Activated CD4-positive, alpha-beta T cell treated with anti-CD3 and anti-CD28 coated beads, Interleukin-2, amount 10 ng/mL, durations not matched to agents 24 days and 14 days (primary cell): ENCODE data around the gene DIP2C. TPM values are rescaled to one million over a fixed set of nuclear protein-coding genes. Genes with fewer than 3 reads are reported as not detected.
"Not testable (repeated sequence)": the region's sequence is repeated elsewhere in the genome, so short reads cannot be mapped to it uniquely, and the experiment has no call there.

Experiments used
- DNase-seq: peaks from one replicate; pipeline ENCODE4 v3.0.0; 2022
- H3K27ac Mint-ChIP-seq: one replicate; pipeline ENCODE4 v1.8.0; 2022; ENCODE audit warnings: mild to moderate bottlenecking, mixed read lengths
- H3K27me3 Mint-ChIP-seq: one replicate; pipeline ENCODE4 v1.8.0; 2022; ENCODE audit warnings: mixed read lengths
- H3K36me3 Mint-ChIP-seq: one replicate; pipeline ENCODE4 v1.8.0; 2022; ENCODE audit warnings: low read depth, mild to moderate bottlenecking, mixed read lengths
- H3K4me1 Mint-ChIP-seq: one replicate; pipeline ENCODE4 v1.8.0; 2021; ENCODE audit warnings: mixed read lengths
- H3K4me3 Mint-ChIP-seq: one replicate; pipeline ENCODE4 v1.8.0; 2022; ENCODE audit warnings: mild to moderate bottlenecking, moderate library complexity, mixed read lengths
- H3K9me3 Mint-ChIP-seq: one replicate; pipeline ENCODE4 v1.8.0; 2021; ENCODE audit warnings: mixed read lengths
- intact Hi-C: fragments of 100-400 bp; cut with micrococcal nuclease; formaldehyde crosslinking; loops from one replicate; pipeline ENCODE4 v1.15.1; 2023
- total RNA-seq: library from RNA; stranded (reverse); gene quantifications from 2 replicates; pipeline ENCODE4 v1.2.3, GENCODE V29; 2022

Gene DIP2C
- total RNA-seq, 1 donor from 2014 or later = 1.4 TPM

GRCh38 chr10:664301-664700 is 25.2 kb downstream of the DIP2C start:
- no peak overlapping the region for H3K27ac Mint-ChIP-seq
- H3K36me3 Mint-ChIP-seq = no peaks in the 10 kb centered on the region
- no peaks in the 10 kb centered on the region for H3K4me1 Mint-ChIP-seq
- intact Hi-C loops = no loop called here
- no peaks in the 10 kb centered on the region for H3K9me3 Mint-ChIP-seq
- DNase-seq = no peak
- no peak overlapping the region for H3K4me3 Mint-ChIP-seq
- H3K27me3 Mint-ChIP-seq = no peaks in the 10 kb centered on the region

GRCh38 chr10:663831-664251 is 25.6 kb downstream of the DIP2C start:
- Mint-ChIP-seq H3K36me3 (no peaks in the 10 kb centered on the region), H3K9me3 (no peaks in the 10 kb centered on the region), H3K4me1 (no peaks in the 10 kb centered on the region), H3K27me3 (no peaks in the 10 kb centered on the region), H3K27ac (no peak overlapping the region), H3K4me3 (no peak overlapping the region)
- no peak for DNase-seq
- intact Hi-C loops = no loop called here

DNA sequence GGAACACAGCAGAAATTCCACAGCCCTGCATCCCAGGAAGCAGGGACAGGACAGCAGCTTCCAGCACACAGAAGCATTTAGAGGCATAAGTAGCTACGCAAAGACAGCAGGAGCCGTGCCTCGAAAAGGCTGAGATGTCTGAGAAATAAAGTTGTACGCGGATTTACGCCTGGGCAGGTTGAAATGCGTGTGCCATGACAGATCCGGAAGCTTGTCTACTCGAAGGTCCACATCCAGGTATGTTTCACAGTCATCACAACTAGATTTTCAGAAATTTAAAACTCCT is 26.1 kb downstream of the DIP2C start:
- intact Hi-C loops = no loop called here
- Mint-ChIP-seq H3K4me3 (no peak overlapping the region), H3K36me3 (no peaks in the 10 kb centered on the region), H3K27ac (no peak overlapping the region), H3K27me3 (no peaks in the 10 kb centered on the region), H3K9me3 (no peaks in the 10 kb centered on the region), H3K4me1 (no peaks in the 10 kb centered on the region)
- no peak for DNase-seq

DNA sequence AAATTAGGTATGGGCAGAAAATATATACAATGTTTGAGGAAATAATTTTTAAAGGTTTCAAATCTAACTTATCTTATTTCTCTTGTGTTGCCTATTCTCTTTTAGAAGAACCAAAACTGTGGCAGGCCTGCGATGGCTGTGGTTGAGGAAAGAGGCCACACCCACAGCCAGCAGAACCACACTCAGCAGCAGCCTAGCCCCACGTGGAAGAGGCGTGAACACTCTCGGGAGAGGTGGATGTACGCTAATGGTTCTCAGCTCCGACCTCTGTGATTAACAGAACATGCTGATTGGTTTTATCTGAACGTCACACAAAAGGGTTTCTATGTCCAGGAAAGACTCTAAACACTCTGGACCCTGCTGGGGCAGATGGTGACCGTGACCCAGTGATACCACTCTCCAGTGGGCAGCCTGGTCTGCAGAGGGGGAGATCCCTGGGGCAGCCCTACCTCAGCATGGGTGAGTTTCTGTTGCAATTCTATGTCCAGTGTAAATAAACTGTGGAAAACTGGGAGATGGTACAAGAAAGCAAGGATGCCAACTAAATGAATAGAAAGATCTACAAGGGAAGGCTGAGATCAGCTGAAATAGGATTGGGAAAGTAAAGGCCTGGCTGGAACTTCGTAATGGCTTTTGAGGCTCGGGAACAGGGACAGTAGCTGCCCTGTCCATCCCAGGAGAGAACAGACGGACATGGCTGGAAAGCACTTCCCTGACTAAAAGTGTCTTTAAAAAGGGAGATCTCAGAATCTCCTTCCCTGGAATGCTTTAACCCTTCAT is 26.6 kb downstream of the DIP2C start:
- Mint-ChIP-seq H3K4me3 (no peak overlapping the region), H3K27me3 (no peaks in the 10 kb centered on the region), H3K4me1 (no peaks in the 10 kb centered on the region), H3K9me3 (no peaks in the 10 kb centered on the region), H3K27ac (no peak overlapping the region), H3K36me3 (no peaks in the 10 kb centered on the region)
- DNase-seq = no peak
- intact Hi-C loops = no loop called here

DNA sequence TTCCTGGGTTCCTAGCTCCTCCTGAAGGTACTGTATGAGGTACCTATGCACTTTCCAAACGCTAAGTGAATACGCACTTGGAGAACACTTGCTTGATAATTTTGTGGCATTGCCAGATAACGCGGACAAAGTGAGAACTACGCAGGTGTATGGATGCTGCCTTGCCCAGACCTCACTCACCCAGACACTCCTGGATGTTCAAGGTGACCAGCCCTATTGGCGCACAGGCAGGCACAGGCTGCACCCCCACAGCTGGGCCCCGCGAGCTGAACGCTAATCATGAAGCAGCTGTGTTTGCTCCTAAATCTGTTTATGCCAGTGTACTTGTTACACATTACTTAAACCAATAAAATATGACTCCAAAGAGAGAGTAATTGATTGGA is 27.3 kb downstream of the DIP2C start:
- intact Hi-C loops = no loop called here
- no peaks in the 10 kb centered on the region for H3K9me3 Mint-ChIP-seq
- H3K27me3 Mint-ChIP-seq = no peaks in the 10 kb centered on the region
- no peaks in the 10 kb centered on the region for H3K4me1 Mint-ChIP-seq
- H3K4me3 Mint-ChIP-seq = no peak overlapping the region
- no peaks in the 10 kb centered on the region for H3K36me3 Mint-ChIP-seq
- no peak for DNase-seq
- H3K27ac Mint-ChIP-seq = no peak overlapping the region

DNA sequence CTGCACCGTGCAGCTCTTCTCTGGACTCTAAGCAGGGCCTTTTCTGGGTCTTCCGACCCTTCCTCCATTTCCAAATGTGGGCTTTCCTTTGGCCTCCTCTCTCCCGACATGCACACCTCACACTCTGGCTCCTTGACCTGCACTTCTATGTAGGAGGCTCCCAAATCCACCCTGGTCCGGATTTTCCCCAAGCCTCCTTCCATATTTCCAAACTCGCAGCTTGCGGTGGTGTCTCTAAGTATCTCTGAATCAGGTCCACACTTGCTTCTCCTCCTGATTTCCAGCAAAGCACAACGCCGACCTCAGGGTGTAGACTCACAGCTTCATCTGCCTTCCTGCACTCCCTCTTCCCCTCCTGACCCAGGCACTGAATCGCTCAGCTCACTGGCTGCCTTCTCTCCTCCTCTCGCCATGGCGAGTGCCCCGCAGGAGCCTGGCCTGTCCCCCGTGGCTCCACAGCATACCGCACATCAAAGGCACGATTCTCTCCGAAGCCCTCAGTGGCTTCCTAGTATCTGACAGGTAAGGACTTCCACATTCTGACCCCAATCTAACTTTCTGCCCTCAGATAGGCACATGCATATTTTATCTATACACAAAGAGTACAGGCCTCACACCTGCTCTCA is 27.8 kb downstream of the DIP2C start:
- H3K27ac Mint-ChIP-seq = no peak overlapping the region
- intact Hi-C loops = no loop called here

GRCh38 chr10:660970-661596 is 28.4 kb downstream of the DIP2C start:
- no peak for DNase-seq
- no peaks in the 10 kb centered on the region for H3K9me3 Mint-ChIP-seq
- intact Hi-C loops = no loop called here
- H3K27ac Mint-ChIP-seq = no peak overlapping the region
- no peaks in the 10 kb centered on the region for H3K36me3 Mint-ChIP-seq
- no peaks in the 10 kb centered on the region for H3K4me1 Mint-ChIP-seq
- H3K4me3 Mint-ChIP-seq = no peak overlapping the region
- no peaks in the 10 kb centered on the region for H3K27me3 Mint-ChIP-seq

More for the DNA sequence above, 27.8 kb downstream of the DIP2C start:
- H3K36me3 Mint-ChIP-seq = no peaks in the 10 kb centered on the region
- no peaks in the 10 kb centered on the region for H3K4me1 Mint-ChIP-seq
- no peak overlapping the region for H3K4me3 Mint-ChIP-seq
- DNase-seq = no peak
- no peaks in the 10 kb centered on the region for H3K9me3 Mint-ChIP-seq
- H3K27me3 Mint-ChIP-seq = no peaks in the 10 kb centered on the region

DNA sequence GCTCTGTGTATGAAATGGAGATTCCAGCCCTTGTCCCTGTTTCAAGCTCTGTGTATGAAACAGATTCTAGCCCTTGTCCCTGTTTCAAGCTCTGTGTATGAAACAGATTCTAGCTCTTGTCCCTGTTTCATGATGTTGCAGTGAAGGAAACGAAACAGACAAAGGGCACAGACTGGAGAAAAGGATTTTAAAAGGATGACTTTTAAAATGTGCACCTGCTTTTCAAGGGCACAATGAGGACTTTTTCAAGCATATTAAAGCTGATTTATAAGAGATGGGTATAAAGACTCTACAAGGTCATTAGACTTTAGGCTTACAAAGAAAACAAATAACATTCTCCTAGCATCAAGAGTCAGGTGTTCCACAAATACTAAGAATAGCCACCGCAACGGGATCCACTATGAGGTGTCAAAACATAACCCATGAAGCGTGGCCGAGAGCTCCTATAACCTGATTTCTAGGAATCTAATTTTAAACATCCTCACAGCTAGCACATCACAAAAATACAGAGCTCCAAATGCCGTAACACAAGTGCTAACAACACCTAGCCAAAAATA is 29.0 kb downstream of the DIP2C start:
- no peaks in the 10 kb centered on the region for H3K27me3 Mint-ChIP-seq
- no peak for DNase-seq
- intact Hi-C loops = no loop called here
- no peaks in the 10 kb centered on the region for H3K9me3 Mint-ChIP-seq
- no peak overlapping the region for H3K27ac Mint-ChIP-seq
- no peak overlapping the region for H3K4me3 Mint-ChIP-seq
- H3K36me3 Mint-ChIP-seq = no peaks in the 10 kb centered on the region
- H3K4me1 Mint-ChIP-seq = no peaks in the 10 kb centered on the region

DNA sequence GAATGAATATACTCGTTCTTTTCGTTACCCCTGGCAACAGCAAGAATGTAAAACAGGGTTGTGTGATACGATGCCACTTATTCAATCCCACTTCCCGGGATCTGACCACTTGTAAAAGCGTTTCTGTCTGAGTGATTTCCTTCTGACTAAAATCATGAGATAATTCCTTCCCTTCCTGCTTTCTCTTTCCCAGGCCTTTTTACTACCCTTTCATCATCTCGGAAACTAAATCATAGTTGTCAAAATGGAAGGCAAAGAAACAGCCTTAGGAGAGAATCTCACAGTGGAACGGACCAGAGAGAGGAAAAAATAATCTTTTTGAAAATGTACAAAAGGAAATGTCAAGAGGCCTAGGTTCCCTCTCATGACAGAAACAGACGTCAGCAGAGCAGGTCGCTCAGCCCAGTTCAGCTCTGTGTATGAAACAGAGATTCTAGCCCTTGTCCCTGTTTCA is 29.8 kb downstream of the DIP2C start:
- intact Hi-C loops = no loop called here
- Mint-ChIP-seq H3K27me3 (no peaks in the 10 kb centered on the region), H3K36me3 (no peaks in the 10 kb centered on the region), H3K27ac (no peak overlapping the region), H3K4me1 (no peaks in the 10 kb centered on the region), H3K4me3 (no peak overlapping the region), H3K9me3 (no peaks in the 10 kb centered on the region)
- DNase-seq = no peak

- intact Hi-C loops, H3K4me3 Mint-ChIP-seq, DNase-seq, H3K27me3 Mint-ChIP-seq, H3K36me3 Mint-ChIP-seq, H3K9me3 Mint-ChIP-seq, H3K4me1 Mint-ChIP-seq, H3K27ac Mint-ChIP-seq: not testable (repeated sequence)
Observed at GRCh38 chr10:657816-658350, 31.6 kb downstream of the DIP2C start.

- intact Hi-C loops = no loop called here
Observed at GRCh38 chr10:656883-657282, 32.6 kb downstream of the DIP2C start.

DNA sequence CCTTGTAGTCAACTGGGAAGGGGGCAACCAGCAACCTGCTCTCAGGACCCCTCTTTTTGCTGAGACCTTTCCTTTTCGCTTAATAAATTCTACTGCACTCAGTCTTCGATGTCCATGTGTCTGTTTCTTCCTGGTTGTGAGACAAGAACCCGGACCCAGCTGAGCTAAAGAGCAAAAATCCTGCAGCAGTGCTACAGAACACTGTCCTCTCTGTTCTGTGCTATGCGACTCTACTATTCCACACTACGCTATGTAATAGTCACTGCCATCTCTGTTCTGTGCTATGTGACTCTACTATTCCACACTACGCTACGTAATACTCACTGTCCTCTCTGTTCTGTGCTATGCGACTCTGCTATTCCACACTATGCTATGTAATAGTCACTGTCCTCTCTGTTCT is 34.3 kb downstream of the DIP2C start:
- Mint-ChIP-seq H3K4me1 (no peaks in the 10 kb centered on the region), H3K27me3 (no peaks in the 10 kb centered on the region), H3K4me3 (no peak overlapping the region), H3K27ac (no peak overlapping the region), H3K36me3 (no peaks in the 10 kb centered on the region), H3K9me3 (no peaks in the 10 kb centered on the region)
- intact Hi-C loops = no loop called here
- DNase-seq = no peak

More at GRCh38 chr10:656883-657282, 32.6 kb downstream of the DIP2C start:
- Mint-ChIP-seq H3K27ac (no peak overlapping the region), H3K4me1 (no peaks in the 10 kb centered on the region), H3K27me3 (no peaks in the 10 kb centered on the region), H3K9me3 (no peaks in the 10 kb centered on the region), H3K4me3 (no peak overlapping the region), H3K36me3 (no peaks in the 10 kb centered on the region)
- no peak for DNase-seq

- Mint-ChIP-seq H3K9me3 (no peaks in the 10 kb centered on the region), H3K27me3 (no peaks in the 10 kb centered on the region), H3K36me3 (no peaks in the 10 kb centered on the region), H3K27ac (no peak overlapping the region), H3K4me3 (no peak overlapping the region), H3K4me1 (no peaks in the 10 kb centered on the region)
- intact Hi-C loops = no loop called here
- no peak for DNase-seq
Observed at GRCh38 chr10:654647-654996, 34.8 kb downstream of the DIP2C start.

DNA sequence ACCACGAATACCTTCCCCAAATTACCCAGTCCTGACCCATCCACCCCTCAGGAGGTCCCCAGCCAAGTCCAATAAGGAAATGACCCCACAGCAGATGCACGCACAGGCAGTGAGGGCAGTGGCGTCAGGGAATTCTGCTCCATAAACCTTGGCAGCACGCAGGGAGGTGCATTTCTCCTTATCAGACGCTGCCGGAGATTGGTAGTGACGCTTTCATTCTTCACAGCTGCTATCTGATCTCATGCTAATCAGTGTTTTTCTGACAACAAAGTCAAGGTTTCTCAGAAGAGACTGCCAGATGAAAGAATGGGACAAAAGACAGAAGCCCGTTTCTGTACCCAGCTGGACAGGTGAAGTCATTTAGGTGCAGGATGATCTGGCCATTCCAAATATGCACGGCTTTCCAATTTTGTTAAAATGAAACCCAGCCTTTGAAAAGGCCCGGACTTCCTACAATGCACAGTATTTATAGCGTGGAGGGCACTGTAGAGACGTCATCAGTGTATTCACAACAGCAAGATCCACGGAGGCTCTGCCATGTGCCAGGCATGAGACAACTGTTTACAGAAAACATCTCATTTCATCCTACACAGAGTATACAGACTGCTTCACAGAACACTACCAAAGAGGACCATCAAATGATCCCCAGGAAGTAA is 35.3 kb downstream of the DIP2C start:
- Mint-ChIP-seq H3K36me3 (no peaks in the 10 kb centered on the region), H3K4me3 (no peak overlapping the region), H3K4me1 (no peaks in the 10 kb centered on the region), H3K27ac (no peak overlapping the region), H3K9me3 (no peaks in the 10 kb centered on the region), H3K27me3 (no peaks in the 10 kb centered on the region)
- no peak for DNase-seq
- intact Hi-C loops = no loop called here
